ENCODE data around the gene DGLUCY.
"Not testable (repeated sequence)": the region's sequence is repeated elsewhere in the genome, so short reads cannot be mapped to it uniquely, and the experiment has no call there.

DGLUCY gene

DNA sequence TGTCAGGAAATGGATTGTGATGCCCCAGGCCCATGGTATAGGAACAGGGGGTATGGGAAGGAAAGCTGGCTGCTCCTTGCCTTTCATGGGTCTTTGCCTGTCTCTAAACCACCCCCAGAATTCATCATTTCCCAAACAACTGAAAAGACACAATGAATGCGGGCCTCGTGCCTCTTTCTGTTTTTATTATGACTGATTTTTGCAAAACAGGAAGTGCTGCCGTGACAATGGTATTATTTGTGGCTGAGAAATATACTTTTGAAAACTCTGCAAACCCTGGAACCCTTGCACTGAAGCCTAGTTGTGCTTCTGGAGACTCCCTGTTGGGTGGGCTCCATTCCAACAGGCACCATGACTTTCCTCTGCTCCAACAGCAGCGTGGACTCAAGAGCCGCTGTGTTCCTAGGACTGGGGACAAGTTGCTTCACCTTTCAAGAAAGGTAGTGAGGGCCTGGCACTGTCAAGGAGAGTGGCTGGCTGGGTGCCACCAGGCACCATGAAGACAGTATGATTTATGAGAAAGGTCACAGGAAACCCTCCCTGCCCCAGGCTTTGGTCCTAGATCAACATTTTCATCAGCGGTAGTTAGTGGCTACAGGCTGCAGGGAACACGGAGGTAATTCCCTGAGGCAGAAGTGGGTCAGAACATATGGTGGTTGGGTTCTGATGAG lies 4.8 kb upstream of the DGLUCY start:
- DNase-seq (ENCODE audit: low read depth), result no peak

DNA sequence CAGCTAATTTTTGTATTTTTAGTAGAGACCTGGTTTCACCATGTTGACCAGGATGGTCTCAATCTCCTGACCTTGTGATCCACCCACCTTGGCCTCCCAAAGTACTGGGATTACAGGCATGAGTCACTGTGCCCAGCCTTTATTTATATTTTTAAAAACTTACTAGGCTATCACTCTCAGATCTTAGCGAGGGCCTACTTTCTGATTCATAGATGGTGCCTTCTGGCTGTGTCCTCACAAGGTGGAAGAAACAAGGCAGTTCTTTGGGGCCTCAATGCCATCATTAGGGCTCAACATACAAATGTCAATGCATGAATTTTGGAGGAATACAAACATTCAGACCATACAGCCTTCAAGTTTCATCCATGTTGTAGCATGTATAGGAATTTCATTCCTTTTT lies 2.4 kb upstream of the DGLUCY start:
- no peak for DNase-seq (ENCODE audit: low read depth)

DNA sequence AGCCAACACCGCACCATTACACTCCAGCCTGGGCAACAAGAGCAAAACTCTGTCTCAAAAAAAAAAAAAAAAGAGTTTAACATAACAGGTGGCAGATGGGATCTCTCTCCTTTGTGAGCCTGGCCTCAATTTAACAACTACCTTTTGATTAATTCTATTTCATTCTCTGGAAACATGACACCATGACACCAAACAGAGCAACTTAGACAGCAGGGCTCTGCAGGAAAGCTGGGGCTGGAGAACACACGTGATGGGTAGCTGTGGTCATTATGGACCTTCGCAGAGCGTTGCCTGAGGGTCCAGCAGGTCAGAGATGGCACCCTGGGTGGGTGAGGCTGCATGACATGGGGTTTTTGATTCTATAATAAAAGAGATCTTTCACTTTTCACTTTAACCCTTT lies 1.7 kb upstream of the DGLUCY start:
- no peak for DNase-seq (ENCODE audit: low read depth)

DNA sequence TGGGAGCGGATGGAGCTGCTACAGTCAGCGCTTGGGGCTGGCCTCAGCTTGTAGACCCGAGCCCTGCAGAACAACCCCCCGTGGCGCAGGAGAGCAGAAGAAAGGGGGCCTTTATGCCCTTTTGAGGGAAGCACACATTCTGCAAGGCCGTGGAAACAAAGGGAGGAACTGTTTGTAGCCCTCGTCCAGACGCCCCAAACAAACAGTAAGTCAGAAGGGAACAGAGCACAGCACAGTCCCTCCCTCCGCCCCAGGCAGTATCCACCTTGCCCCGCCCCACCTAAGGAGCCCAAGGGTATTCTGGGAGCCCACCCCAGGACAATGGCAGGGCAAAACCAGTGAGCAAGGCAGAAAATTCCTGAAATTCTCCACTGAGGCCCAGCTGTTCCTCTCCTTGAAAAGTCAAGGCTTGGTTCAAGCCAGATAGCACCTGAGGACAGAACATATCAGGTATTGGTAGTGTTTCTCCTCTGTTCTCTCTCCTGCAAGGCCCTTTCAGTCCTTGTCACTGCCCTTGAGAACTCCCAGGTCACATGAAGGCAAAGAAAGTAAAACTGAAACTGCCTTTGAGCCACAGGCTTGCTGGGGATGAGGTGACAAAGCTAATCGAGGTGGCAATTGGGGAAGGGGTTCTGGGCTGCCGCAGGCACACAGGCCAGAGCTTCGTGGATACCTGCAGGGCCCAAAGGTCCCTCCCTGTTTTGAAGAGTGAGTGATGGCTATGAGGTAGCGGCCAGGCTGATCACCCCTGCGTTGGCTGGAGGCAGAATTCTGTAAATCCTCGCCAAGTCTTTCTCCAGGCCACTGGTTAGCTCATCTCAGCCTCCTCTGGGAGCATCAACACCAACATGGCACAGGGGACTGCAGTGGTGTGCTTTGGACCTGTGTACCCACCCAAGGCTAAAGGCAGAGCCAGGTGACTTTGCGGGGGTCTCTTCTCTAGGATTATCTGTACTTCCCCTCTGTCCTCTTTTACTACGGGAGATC lies 499 bp downstream of the DGLUCY start:
- peak; percentile 49 for DNase-seq (ENCODE audit: low read depth)

DNA sequence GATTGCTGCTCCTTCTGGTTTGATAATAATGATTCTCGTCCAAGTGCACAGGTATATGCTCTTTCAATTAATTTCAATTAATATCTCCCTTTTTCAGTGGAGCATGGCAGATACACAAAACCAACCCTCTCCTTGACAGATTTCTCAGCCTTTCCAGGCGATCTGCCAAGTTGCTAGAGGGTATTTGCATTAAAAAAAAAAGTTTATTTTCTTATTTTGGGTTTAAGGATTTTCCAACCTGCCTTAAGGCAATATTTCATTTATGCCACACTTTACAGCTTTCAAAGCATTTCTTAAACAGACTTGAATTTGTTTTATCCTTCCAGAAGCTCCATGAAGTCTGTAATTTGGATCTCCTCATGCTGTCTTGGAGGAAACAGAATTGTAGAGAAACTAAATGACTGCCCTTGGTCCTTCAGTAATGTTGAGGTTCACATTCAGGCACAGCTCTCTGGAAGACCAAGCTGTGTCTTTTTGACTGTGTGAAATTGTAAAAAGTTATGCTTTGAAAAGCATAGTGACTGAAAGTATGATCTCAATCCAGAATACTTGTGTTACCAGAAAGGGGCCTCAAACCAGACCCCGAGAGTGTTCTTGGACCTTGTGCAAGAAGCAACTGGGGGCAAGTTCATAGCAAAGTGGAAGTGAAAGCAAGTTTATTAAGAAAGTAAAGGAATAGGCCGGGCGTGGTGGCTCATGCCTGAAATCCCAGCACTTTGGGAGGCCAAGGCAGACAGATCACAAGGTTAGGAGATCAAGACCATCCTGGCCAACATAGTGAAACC lies 2.3 kb downstream of the DGLUCY start:
- no peak for DNase-seq (ENCODE audit: low read depth)

DNA sequence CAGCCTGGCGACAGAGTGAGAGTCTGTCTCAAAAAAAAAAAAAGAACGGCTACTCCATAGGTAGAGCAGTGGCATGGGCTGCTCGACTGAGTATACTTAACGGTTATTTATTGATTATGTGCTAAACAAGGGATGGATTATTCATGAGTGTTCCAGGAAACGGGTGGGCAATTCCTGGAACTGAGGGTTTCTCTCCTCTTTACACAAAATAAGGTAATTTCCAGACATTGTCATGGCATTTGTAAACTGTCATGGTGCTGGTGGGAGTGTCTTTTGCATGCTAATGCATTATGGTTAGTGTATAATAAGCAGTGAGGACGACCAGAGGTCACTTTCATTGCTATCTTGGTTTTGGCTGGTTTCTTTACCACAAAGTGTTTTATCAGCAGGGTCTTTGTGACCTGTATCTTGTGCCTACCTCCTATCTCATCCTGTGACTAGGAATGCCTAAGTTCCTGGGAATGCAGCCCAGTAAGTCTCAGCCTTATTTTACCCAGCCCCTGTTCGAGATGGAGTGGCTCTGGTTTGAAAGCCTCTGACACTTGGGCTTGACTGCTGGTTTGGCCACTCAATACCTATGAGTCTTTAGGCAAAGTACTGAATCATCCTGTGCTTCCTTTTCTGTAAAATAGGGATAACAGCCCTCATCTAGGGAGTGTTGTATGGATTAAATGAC lies 3.2 kb downstream of the DGLUCY start:
- no peak for DNase-seq (ENCODE audit: low read depth)

DNA sequence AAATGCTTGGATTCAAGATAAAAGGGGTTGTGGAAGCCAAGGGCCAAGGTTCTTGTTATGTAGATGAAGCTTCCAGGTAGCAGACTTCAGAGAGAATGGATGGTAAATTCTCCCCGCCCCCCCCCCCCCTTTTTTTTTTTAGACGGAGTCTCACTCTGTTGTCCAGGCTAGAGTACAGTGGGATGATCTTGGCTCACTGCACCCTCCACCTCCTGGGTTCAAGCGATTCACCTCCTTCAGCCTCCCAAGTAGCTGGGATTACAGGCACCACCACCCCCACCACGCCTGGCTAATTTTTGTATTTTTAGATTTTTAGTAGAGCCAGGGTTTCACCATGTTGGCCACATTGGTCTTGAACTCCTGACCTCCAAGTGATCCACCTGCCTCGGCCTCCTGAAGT lies 4.1 kb downstream of the DGLUCY start:
- no peak for DNase-seq (ENCODE audit: low read depth)

DNA sequence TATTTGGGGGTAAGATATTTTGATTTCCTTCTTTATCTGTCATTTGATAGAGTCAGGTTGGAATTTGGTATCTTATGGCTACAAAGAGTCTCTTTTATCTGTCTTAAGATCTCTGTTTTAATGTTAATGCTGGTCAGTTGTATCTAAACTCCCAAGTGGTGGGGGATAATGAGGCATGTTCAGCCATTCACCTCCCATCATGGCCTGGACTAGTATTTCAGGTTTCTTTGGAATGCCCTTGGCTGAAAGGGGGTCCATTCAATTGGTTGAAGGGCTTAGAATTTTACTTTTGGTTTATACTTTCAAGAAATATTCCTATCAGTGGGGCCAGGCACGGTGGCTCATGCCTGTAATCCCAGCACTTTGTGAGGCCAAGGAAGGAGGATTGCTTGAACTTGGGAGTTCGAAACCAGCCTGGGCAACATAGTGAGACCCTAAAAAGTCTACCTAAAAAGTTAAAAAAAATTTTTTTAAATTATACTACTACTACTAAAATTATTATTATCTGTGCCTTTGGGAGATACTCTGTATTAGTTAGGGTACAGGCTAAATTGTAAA lies 4.7 kb downstream of the DGLUCY start:
- DNase-seq (ENCODE audit: low read depth), result no peak

DNA sequence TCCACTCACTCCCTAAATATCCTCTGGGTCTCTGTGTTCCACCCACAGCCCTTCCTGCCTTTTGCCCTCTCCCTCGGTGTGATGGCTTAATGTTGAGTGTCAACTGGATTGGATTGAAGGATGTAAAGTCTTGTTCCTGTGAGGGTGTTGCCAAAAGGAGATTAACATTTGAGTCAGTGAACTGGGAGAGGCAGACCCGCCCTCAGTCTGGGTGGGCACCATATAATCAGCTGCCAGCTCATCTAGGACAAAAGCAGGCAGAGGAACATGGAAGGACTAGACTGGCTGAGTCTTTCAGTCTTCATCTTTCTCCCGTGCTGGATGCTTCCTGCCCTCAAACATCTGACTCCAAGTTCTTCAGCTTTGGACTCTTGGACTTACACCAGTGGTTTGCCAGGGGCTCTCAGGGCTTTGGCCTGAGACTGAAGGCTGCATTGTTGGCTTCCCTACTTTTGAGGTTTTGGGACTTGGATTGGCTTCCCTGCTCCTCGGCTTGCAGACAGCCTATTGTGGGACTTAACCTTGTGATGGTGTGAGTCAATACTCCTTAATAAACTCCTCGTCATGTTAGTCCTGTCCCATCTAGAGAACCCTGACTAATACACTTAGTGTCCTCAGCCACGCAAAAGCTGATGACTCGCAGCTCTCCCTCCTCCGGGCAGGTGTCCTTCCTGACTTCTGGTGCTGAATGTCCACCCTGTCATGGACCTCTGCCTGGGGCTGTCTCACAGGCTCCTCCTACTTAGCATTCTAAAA lies 5.9 kb downstream of the DGLUCY start:
- DNase-seq (ENCODE audit: low read depth), result no peak

DNA sequence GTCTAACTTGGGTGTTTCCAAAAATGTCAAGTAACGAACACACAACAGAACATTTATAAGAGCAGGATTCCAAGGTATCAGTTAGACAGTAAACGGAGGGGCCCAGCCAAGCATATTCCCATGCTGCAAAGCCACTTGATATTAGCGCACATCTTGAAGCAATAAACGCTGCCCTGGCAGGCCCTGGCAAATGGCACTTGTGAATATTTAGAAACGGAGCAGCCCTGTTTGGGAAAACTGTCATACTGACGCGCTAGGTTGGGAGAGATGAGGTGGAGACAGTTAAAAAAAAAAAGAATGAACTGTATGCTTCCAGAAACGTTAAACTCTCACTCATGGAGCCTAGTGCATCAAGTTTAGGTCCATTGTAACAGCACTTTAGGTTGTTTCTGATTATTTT lies 9.3 kb downstream of the DGLUCY start:
- no peak for DNase-seq (ENCODE audit: low read depth)

DNA sequence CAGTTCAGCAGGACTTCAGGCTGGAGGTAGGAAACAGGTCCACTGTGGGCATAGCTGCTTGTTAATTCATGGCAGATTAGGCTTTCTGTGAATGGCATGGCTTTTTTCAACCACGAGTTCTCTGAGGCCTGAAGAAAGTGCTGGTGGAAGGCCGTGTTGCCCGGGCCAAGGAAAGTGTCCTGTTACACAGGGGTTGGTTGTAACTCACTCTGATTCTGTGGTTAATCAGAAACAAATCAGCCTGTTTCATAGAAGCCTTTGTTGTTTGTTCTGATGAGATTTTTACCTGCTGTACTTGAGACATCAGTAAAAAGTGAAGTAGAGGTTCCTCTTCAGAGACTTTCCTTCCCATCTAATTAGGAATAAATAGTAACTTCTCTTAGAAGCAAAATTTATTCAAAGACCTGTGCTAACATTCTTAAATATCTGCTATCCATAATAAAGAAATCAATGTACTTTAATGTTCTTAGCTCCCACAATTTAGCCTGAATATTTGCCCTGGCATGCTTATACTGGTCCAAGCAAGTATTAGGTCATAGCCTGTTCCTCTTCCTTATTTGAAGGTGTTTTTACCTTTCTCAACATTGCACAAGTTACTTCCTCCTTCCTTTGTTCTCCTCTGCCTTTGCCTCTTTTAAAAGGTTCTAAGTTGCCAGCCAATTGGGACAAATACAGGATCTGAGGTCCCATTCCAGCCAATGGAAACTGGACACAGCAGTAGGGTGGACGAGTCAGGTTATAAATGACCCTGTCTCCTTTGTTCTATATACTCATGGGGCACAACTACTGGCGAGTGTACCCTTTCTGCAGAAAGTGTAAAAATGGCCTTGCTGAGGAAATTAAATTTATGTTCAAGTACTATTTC lies 10.8 kb downstream of the DGLUCY start:
- DNase-seq (ENCODE audit: low read depth), result not testable (repeated sequence)

DNA sequence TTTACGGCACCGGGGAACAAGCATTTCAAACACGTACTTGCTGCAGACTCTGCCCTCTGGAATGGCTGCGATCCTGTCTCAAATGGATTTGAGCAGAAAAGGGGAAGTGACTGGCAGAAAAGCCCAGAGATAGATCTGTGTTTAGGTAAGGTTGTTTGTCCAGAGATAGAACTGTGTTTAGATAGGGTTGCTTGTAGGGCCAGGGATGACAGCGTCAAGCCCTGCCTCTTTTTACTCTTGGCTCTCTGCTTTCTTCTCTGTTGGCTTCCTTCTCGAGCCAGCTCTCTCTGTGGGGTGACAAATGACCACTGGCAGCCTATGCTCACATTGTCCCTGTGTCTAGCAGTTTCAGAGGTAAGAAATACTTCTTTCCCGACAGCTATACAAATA lies 11.4 kb downstream of the DGLUCY start:
- no peak for DNase-seq (ENCODE audit: low read depth)

DNA sequence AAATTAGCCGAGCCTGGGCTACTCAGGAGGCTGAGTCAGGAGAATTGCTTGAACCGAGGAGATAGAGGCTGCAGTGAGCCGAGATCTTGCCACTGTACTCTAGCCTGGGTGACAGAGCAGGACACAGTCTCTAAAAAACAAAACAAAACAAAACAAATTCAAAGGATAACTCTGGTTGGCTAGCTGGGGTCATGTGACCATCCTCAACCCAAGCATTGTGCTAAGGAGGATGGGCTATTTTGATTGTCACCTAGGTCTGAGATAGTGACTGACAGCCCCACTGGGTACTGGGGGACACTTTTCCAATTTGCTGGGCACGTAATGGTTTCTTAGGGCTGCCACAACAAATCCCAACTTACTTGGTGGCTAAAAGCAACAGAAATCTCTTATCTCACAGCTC lies 11.9 kb downstream of the DGLUCY start:
- no peak for DNase-seq (ENCODE audit: low read depth)

DNA sequence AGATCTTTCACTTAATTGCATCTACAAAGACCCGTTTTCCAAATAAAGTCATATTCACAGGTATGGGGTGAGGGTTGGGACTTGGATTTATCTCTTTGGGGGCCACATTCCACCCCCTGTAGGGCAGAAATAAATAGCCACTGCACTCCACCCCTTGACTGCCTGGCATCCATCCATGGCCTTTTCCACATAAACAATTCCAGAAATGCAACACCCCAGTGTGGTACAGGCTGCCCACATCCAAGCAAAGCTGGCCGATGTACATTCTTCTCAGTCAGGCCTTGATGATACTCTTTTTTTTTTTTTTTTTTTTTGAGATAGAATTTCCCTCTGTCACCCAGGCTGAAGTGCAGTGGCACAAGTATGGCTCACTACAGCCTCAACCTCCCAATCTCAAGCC lies 12.9 kb downstream of the DGLUCY start:
- no peak for DNase-seq (ENCODE audit: low read depth)

DNA sequence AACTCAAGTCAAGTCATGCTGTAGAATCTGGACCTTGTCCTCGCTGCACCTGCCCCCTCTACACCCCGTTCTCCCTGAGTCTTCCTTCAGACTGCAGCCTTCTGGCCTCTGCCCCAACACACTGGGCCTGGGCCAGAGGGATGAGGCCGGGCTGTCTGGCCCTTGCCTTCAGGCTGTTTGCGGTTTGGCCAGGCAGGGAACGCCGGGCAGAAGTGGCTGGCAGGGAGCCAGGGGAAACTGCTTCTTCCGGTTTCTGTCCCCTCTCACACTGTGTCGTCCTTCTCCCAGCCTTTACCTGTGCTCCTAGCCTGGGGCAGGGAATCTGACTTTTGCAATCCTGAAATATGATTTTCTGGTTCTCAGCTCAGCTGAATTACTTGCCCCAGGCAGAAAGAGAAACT lies 13.5 kb downstream of the DGLUCY start:
- DNase-seq (ENCODE audit: low read depth), result no peak

DNA sequence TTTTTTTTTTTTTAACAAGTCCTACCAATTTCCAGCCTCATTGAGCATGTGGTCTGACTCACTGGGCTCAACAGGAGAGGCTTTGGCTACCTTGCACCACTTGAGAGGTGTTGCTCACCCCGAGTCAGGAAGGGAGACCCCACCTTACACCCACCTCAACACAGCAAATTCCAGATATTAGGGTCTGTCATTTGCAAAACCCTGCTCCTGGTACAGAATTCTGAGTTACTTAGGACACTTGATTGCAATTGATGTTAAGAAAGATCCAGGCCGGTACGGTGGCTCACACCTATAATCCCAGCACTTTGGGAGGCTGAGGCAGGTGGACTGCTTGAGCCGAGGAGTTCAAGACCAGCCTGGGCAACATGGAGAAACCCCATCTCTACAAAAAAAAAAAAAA lies 14.1 kb downstream of the DGLUCY start:
- DNase-seq (ENCODE audit: low read depth), result no peak

DNA sequence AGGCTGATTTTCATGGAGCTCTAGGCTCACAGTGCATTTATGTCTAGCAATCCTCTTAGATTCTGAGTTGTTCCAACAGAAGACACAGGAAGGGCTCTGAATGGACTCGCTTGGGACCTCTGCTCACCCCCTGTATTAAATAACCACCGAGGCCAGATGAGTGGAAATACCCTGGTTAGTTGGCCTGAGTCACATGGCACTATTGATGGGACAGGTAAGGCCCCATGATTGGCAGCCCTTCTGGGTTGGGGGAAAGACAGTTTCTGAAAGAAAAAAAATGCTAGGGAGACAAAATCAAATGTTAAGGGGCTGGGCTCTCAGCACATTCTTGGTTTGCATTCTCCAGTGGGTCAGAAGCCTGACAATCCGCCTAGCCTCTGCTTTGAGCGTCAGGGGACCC lies 14.8 kb downstream of the DGLUCY start:
- no peak for DNase-seq (ENCODE audit: low read depth)

DNA sequence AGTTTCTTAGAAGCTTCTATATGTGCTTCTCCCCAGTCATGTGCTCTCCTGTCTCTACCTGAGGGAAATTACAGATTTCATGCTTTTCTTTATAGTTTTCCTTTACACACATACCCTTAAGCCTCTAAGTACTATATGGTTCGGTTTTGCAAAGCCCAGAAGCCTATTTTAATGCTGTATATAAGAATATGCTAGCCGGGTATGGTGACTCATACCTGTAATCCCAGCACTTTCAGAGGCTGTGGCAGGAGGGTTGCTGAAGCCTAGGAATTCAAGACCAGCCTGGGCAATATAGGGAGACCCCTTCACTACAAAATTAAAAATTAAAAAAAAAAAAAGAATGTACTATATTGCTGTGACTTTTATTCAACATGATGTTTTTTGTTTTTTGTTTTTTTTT lies 15.4 kb downstream of the DGLUCY start:
- no peak for DNase-seq (ENCODE audit: low read depth)

DNA sequence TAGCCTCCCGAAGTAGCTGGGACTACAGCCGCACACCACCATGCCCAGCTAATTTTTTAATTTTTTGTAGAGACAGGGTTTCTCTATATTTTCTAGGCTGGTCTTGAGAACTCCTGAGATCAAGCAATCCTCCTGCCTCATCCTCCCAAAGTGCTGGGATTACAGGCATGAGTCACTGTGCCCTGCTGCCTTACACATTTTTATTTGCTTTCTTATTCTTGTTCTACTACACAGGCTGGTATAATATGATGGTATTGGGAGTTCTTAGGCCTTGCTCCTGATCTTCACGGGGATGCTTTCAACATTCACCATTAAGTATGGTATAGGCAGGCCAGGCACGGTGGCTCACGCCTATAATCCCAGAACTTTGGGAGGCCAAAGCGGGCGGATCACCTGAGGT lies 21.2 kb downstream of the DGLUCY start:
- DNase-seq (ENCODE audit: low read depth), result no peak

Data from activated T-cell treated with anti-CD3 and anti-CD28 coated beads for 1 hour (primary cell).